Effector memory CD4-positive, alpha-beta T cell (primary cell): Measurements from ENCODE around the gene EXPH5.
"Not testable (repeated sequence)": the region's sequence is repeated elsewhere in the genome, so short reads cannot be mapped to it uniquely, and the experiment has no call there.

Source experiments
- DNase-seq, 3 donors: peaks; one replicate each; pipeline ENCODE4 v3.0.0-alpha.2; 2020
- H3K27ac ChIP-seq: 2 replicates; pipeline ENCODE4 v1.7.0; 2013; ENCODE audit warnings: mild to moderate bottlenecking, low read length, moderate library complexity; ENCODE audit not compliant: insufficient read depth, poor library complexity, severe bottlenecking
- H3K27me3 ChIP-seq: replicated peaks from 2 replicates; pipeline ENCODE4 v1.7.0; 2013; ENCODE audit warnings: mild to moderate bottlenecking, low read length; ENCODE audit not compliant: insufficient read depth, control insufficient read depth, poor library complexity, severe bottlenecking
- H3K36me3 ChIP-seq: 2 replicates; pipeline ENCODE4 v1.7.0; 2013; ENCODE audit warnings: mild to moderate bottlenecking, low read length, moderate library complexity; ENCODE audit not compliant: control insufficient read depth, insufficient read depth
- H3K4me1 ChIP-seq: 2 replicates; pipeline ENCODE4 v1.7.0; 2013; ENCODE audit warnings: low read length, mild to moderate bottlenecking; ENCODE audit not compliant: control insufficient read depth, insufficient read depth, poor library complexity, severe bottlenecking
- H3K4me3 ChIP-seq: 2 replicates; pipeline ENCODE4 v1.7.0; 2013; ENCODE audit warnings: low read length, low read depth, mild to moderate bottlenecking; ENCODE audit not compliant: insufficient read depth, poor library complexity, severe bottlenecking
- H3K9me3 ChIP-seq: 2 replicates; pipeline ENCODE4 v1.7.0; 2013; ENCODE audit warnings: mild to moderate bottlenecking, low read length, moderate library complexity; ENCODE audit not compliant: control insufficient read depth
- total RNA-seq, 3 donors: gene quantifications; one replicate each; lab custom pipeline; 2026; lab: John Stamatoyannopoulos, UW

Gene EXPH5
- total RNA-seq: 3.3 to 7.0 (median 5.5) reads per million in 3 donors

GRCh38 chr11:108593214-108593922 lies at the start of gene EXPH5:
TSS of gene EXPH5 (minus strand) at chr11:108593768. CDS start at chr11:108593536, 232 bp downstream.
- Histone ChIP-seq H3K4me1 (peaks cover 6% of the 10 kb centered on the region), H3K9me3 (no peaks in the 10 kb centered on the region), H3K4me3 (peak within 1 kb of the TSS; percentile 92), H3K36me3 (no peaks in the 10 kb centered on the region), H3K27ac (peak within 1 kb of the TSS; percentile 74), H3K27me3 (no peaks in the 10 kb centered on the region)
- peak; percentile 73 to 78 (median 75) for DNase-seq

GRCh38 chr11:108641752-108642151 lies 48.2 kb upstream of the EXPH5 start:
- not testable (repeated sequence) for H3K4me1 ChIP-seq, H3K27me3 ChIP-seq, H3K9me3 ChIP-seq, DNase-seq, H3K4me3 ChIP-seq, H3K27ac ChIP-seq, H3K36me3 ChIP-seq

- DNase-seq: no peak
- no peak overlapping the region for H3K27ac ChIP-seq
- H3K9me3 ChIP-seq: no peaks in the 10 kb centered on the region
- H3K36me3 ChIP-seq: no peaks in the 10 kb centered on the region
- H3K4me1 ChIP-seq: no peaks in the 10 kb centered on the region
- no peaks in the 10 kb centered on the region for H3K27me3 ChIP-seq
- no peak overlapping the region for H3K4me3 ChIP-seq
Measured at GRCh38 chr11:108639146-108639545, 45.6 kb upstream of the EXPH5 start.

- DNase-seq: no peak
- Histone ChIP-seq H3K27ac (no peak overlapping the region), H3K36me3 (no peaks in the 10 kb centered on the region), H3K27me3 (no peaks in the 10 kb centered on the region), H3K4me3 (no peak overlapping the region), H3K9me3 (no peaks in the 10 kb centered on the region), H3K4me1 (no peaks in the 10 kb centered on the region)
Measured at GRCh38 chr11:108636222-108636621, 42.7 kb upstream of the EXPH5 start.

- no peaks in the 10 kb centered on the region for H3K9me3 ChIP-seq
- no peaks in the 10 kb centered on the region for H3K4me1 ChIP-seq
- H3K27me3 ChIP-seq: no peaks in the 10 kb centered on the region
- no peak overlapping the region for H3K27ac ChIP-seq
- no peak for DNase-seq
- no peaks in the 10 kb centered on the region for H3K36me3 ChIP-seq
- H3K4me3 ChIP-seq: no peak overlapping the region
Measured at GRCh38 chr11:108635106-108635505, 41.5 kb upstream of the EXPH5 start.

GRCh38 chr11:108632041-108632704 lies 38.6 kb upstream of the EXPH5 start:
- no peak for DNase-seq
- Histone ChIP-seq H3K36me3 (no peaks in the 10 kb centered on the region), H3K4me3 (no peak overlapping the region), H3K4me1 (no peaks in the 10 kb centered on the region), H3K27ac (no peak overlapping the region), H3K27me3 (no peaks in the 10 kb centered on the region), H3K9me3 (no peaks in the 10 kb centered on the region)

- no peaks in the 10 kb centered on the region for H3K9me3 ChIP-seq
- H3K4me1 ChIP-seq: no peaks in the 10 kb centered on the region
- H3K4me3 ChIP-seq: no peak overlapping the region
- H3K36me3 ChIP-seq: no peaks in the 10 kb centered on the region
- H3K27me3 ChIP-seq: no peaks in the 10 kb centered on the region
- H3K27ac ChIP-seq: no peak overlapping the region
- DNase-seq: no peak
Measured at GRCh38 chr11:108629274-108629673, 35.7 kb upstream of the EXPH5 start.

GRCh38 chr11:108628812-108629211 lies 35.2 kb upstream of the EXPH5 start:
- H3K27ac ChIP-seq: no peak overlapping the region
- H3K9me3 ChIP-seq: no peaks in the 10 kb centered on the region
- H3K36me3 ChIP-seq: no peaks in the 10 kb centered on the region
- no peak for DNase-seq
- no peaks in the 10 kb centered on the region for H3K4me1 ChIP-seq
- H3K4me3 ChIP-seq: no peak overlapping the region
- no peaks in the 10 kb centered on the region for H3K27me3 ChIP-seq

- no peak for DNase-seq
- no peaks in the 10 kb centered on the region for H3K4me1 ChIP-seq
- no peak overlapping the region for H3K27ac ChIP-seq
Measured at GRCh38 chr11:108628326-108628725, 34.8 kb upstream of the EXPH5 start.

GRCh38 chr11:108624196-108624925 lies 30.8 kb upstream of the EXPH5 start:
- Histone ChIP-seq H3K4me3 (no peak overlapping the region), H3K4me1 (no peaks in the 10 kb centered on the region), H3K9me3 (no peaks in the 10 kb centered on the region), H3K27ac (no peak overlapping the region), H3K36me3 (no peaks in the 10 kb centered on the region), H3K27me3 (no peaks in the 10 kb centered on the region)
- no peak for DNase-seq

More at GRCh38 chr11:108628326-108628725, 34.8 kb upstream of the EXPH5 start:
- Histone ChIP-seq H3K4me3 (no peak overlapping the region), H3K27me3 (no peaks in the 10 kb centered on the region), H3K36me3 (no peaks in the 10 kb centered on the region), H3K9me3 (no peaks in the 10 kb centered on the region)
